Fibroblast of villous mesenchyme (primary cell): ENCODE results near the gene MLF1. TPM values are rescaled to one million over a fixed set of nuclear protein-coding genes. Genes with fewer than 3 reads are reported as not detected.
A peak's percentile ranks its signal among the peaks of the same experiment; 100 is the strongest.
"Not testable (repeated sequence)": the region's sequence is repeated elsewhere in the genome, so short reads cannot be mapped to it uniquely, and the experiment has no call there.

Experiments used
- DNase-seq: peaks from one replicate; pipeline ENCODE4 v3.0.0-alpha.2; 2010; ENCODE audit warnings: low read depth
- H3K4me3 ChIP-seq: 2 replicates; pipeline ENCODE4 v1.5.1; 2011; ENCODE audit warnings: low read depth, mild to moderate bottlenecking, low read length
- CTCF ChIP-seq: IDR thresholded peaks from 2 replicates; pipeline ENCODE4 v1.5.1; 2012; ENCODE audit warnings: low read depth, mild to moderate bottlenecking, low read length; ENCODE audit not compliant: insufficient read depth
- total RNA-seq: library from RNA; depleted of rRNA; stranded (reverse); fragments of >200 nt; gene quantifications from 2 replicates; pipeline ENCODE4 v1.2.3, GENCODE V29; 2012

The MLF1 gene
- total RNA-seq, 1 donor, result 8.2 TPM

DNA sequence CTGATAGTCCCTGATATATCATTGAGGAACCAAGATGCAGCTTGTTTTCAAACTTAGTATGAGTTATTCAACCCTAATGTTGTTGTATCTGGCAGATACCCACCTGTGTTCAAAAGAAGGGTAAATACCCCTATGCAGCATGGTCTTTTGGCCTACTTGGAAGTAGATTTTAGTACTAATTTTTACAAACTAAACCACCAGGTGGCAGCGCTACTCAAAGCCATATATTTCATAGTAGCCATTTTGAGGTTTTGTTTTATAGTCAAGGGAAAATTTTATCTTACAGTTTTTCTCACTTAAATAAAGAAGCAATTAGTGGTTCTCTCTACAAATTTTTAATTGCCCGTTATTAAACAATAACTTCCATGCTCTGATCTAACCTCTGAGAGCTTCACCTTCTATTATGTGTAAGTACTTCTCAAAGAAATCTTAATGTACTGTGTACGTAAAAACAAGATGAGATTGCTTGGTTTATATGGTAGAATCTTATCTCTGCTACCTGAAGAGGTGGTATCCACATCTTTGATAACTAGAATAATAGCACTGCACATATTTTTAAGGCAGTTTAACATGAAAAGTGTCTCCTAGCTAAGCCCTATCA lies 31.5 kb upstream of the MLF1 start:
- peak; percentile 68 for DNase-seq
- peak; percentile 63 for TF ChIP-seq CTCF
- H3K4me3 ChIP-seq, result no peak overlapping the region

DNA sequence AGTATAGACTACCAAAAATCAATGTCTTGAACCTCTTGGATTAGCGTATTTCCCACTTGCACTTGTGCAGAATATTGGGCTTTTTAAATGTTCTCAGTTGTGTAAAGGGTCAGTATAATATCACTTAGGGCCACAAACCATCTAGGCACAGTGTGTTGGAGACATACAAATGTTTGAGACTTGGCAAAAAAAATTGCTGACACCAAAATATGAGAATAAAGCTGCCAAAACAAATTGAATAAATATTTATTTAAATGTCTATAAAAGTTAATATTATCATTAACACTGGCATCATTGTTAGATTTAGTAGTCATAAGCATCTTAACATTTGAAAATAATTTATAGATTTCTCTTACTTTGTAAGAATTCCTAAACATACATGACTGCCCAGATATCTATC lies 30.9 kb upstream of the MLF1 start:
- TF ChIP-seq CTCF, result no peak
- H3K4me3 ChIP-seq, result no peak overlapping the region
- DNase-seq, result no peak

- no peak for TF ChIP-seq CTCF
- no peak overlapping the region for H3K4me3 ChIP-seq
Measured at GRCh38 chr3:158548691-158549090, 22.3 kb upstream of the MLF1 start.

DNA sequence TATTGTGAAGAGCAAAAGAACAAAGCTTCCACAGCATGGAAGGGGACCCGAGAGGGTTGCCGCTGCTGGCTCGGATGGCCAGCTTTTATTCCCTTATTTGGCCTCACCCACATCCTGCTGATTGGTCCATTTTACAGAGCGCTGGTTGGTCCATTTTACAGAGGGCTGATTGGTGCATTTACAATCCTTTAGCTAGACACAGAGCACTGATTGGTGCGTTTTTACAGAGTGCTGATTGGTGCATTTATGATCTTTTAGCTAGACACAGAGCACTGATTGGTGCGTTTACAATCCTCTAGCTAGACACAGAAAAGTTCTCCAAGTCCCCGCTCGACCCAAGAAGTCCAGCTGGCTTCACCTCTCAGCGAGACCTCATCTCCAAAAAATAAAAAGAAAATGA lies 21.1 kb upstream of the MLF1 start:
- H3K4me3 ChIP-seq, DNase-seq: not testable (repeated sequence)

More at GRCh38 chr3:158548691-158549090, 22.3 kb upstream of the MLF1 start:
- no peak for DNase-seq

DNA sequence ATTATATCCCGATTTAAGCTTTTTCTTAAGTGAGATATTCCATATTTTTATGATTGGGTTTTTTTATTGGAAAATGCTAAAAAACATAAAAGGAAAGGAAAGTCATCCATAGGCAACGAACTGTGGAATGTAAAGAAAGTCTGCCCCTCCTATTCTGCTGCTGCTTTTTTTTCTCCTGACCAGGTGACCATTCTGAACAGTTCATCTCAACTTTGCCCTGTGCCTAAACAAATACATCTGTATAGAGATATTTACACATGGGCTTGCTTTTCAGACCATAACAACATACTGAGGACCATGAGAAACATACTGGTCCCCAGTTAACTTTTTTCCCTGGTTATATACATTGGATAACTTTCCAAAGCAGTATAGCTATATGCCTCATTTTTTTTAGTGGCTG lies 18.9 kb upstream of the MLF1 start:
- H3K4me3 ChIP-seq, result no peak overlapping the region
- TF ChIP-seq CTCF, result no peak
- DNase-seq, result no peak

GRCh38 chr3:158559504-158559903 lies 11.5 kb upstream of the MLF1 start:
- no peak for DNase-seq
- TF ChIP-seq CTCF, result no peak
- H3K4me3 ChIP-seq, result no peak overlapping the region

GRCh38 chr3:158560979-158561378 lies 10.0 kb upstream of the MLF1 start:
- H3K4me3 ChIP-seq, result no peak overlapping the region
- DNase-seq, result no peak
- no peak for TF ChIP-seq CTCF
